NK-92 treated with Interleukin-12 subunit alpha and Interleukin-12 subunit beta, amount 100 ng/mL, for 24 hours (cell line): ENCODE measurements around the gene RUNX3.
"Not testable (repeated sequence)": the region's sequence is repeated elsewhere in the genome, so short reads cannot be mapped to it uniquely, and the experiment has no call there.

ENCODE experiments used
- DNase-seq: peaks from one replicate; lab custom pipeline; 2025; lab: John Stamatoyannopoulos, UW

RUNX3 gene

DNA sequence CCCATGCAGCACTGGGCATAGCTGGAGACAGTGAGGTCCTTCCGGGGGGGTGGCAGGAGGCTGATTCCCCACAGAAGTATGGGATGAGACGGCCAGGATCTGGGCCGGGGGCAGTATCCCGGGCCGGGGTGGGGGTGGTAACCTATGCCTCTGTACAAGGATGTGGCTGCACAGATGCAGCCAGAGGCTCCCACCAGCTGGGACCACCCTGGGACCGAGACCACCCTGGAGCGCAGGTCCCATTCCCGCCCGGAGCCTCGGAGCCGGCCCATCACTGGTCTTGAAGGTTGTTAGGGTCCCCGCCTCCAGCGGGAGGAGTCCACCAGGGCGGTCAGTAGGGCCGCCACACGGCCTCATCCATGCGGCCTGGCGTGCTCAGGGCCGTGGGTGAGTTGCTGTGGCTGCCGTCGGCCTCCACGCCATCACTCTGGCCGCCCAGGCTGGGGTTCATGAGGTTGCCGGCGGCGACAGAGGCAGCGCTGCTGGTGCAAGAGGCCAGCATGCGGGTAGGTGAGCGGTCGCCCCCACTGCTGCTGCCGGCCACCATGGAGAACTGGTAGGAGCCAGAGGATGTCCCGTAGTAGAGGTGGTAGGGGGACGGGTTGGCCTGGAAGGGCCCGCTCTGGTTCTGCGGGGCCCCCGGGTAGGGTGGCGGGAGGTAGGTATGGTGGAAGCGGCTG is 28.1 kb downstream of the RUNX3 start:
- DNase-seq, result no peak

DNA sequence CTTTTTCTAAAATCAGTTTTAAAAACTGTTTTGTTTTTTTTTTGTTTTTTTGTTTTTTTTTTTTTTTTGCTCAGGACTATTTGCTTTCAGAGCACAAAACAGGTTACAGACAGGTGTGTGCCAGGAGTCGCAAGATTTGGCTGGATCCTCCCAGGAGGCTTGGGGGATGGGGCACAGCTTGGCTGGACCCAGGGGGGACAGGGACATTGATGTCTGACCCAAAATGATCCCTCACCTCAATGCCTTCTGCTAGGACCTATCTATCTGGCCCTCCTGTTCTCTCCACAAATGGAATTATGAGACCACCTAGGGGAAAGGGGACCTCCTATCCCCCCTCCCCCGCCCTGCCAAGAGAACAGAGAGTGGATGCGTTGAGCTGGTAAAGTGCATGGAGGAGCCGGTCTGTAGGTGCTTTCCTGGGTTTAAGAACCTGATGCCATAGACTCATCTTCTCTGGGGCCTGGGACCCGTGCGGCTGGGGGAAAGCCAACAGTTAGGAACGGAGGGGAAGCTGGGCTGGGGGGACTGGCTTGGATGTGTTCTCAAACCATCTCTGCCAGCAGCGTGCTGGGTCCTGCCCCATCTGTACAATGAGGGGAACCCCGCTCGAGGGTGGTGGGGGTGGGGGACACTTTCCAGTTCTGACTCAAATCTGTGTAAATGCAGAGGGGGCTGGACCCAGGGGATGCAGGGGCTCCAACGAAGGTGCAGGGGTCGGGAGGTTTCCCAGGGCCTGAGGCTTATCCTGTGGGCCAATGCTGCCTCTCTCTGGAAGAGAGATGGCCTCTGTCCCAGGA is 28.9 kb downstream of the RUNX3 start:
- DNase-seq, result no peak

DNA sequence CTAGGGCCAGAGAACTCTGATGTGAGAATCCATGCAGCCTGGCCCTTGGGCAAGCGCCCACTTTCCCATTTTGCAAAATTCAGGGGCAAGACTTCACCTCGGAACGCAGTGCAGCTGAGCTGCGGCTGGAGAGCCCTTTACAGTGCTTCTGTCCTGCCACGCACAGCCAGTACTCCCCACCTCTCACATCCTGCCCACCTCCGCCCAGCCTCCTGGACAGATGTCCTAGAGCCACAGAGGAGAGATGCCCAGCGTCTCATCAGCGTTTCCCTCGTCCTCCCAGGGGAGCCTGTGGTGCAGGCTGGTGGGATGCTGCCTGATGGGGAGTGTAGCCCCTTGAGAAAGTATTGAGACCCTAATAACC is 29.6 kb downstream of the RUNX3 start:
- no peak for DNase-seq

DNA sequence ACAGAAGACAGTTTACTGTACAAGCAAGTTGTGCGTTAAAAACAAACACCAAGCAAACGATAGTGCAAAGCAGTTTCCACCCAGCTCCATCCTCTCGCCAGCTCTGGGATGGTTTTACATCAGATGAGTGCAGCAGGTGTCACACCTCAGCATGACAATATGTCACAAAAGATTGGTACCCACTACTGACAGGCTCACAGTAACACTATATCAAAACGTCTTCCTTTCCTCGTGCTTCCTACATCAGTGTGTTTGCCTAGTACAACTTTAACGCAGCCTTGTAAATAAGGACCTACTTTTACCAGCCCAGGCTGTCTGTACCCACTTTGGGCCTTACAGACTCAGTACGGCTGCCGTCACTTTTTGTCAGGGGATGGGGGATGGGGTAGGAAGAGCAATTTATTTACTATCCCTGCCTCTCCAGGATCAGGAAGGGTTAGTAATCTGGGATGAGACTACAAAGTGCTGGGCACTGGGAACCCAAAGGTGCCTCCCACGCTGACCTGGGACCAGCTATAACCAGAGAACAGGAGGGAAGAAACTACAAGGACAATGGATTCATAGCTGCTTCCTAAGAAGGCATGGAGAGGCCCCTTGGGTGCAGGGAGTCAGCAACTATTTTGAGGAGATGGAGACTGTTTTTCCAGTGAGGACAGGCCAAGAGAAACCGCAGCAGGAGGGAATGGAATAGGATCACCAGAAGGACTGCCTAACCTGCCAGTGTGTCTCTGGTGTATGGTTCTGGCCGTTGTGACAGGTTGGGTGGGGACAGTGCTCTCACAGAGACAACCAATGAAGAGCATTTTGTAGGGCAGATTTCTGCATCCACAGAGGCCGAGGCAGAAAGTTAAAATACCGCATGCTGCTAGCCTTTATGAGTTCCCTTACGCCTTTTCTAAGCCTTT is 30.2 kb downstream of the RUNX3 start:
- DNase-seq, result no peak

DNA sequence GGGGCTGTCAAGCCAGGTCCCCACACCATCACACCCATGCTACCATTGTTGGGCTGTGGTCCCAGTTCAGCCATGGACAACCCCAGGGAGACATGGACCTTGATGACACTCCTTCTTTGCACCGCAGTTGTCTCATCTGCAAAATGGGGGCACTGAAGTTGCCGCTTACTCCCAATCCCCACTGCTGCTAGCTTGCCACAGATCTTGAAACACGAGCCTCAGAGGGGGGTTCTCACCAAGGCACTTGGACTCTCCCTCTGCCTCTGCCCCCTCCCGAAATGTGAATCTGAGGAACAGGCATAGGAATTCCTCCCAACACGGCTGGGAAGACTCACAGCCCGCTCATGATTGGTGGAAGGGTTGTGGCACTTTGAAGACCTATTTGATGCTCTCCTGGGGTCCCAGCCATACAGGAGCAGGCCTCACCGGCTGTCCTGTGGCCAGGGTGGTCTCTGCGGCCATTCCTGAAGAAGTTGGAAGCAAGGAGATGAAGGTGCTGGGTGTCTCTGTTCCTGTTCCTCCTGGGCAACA is 31.1 kb downstream of the RUNX3 start:
- no peak for DNase-seq

DNA sequence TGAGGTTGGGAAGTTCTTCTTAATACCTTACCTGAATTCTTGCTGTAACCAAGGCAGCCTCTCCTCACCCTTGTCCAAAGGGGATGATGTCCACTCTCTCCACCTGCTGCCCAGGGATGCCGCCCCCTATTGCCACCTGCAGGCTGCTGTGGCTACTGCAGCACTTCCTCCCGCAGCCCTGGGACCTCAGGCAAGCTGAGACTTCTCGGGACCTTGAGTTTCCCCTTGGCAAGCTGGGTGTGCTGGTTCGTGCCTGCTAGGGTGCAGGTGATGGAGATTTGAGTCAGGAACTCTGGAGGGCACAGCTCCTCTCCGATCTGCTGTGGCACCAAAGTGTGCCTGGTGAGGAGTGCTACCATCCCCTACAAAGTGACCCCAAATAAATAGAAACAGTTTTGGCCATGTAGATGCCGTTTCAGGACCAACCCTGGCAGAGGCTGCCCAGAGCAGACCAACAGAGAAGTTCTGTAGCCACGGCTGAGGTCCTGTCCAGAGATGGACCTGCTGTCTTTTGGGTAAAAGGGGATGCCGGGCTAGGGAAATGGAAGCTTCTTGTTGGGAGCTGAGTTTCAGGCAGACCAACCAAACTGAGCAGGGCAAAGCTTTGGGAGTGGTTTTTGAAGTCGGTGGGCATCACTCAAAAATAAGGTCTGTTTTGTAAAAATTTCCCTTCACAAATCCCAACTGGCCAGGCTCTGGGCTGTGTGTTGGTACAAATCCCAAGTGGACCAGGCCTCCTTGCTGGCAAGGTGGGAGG is 31.7 kb downstream of the RUNX3 start:
- no peak for DNase-seq

DNA sequence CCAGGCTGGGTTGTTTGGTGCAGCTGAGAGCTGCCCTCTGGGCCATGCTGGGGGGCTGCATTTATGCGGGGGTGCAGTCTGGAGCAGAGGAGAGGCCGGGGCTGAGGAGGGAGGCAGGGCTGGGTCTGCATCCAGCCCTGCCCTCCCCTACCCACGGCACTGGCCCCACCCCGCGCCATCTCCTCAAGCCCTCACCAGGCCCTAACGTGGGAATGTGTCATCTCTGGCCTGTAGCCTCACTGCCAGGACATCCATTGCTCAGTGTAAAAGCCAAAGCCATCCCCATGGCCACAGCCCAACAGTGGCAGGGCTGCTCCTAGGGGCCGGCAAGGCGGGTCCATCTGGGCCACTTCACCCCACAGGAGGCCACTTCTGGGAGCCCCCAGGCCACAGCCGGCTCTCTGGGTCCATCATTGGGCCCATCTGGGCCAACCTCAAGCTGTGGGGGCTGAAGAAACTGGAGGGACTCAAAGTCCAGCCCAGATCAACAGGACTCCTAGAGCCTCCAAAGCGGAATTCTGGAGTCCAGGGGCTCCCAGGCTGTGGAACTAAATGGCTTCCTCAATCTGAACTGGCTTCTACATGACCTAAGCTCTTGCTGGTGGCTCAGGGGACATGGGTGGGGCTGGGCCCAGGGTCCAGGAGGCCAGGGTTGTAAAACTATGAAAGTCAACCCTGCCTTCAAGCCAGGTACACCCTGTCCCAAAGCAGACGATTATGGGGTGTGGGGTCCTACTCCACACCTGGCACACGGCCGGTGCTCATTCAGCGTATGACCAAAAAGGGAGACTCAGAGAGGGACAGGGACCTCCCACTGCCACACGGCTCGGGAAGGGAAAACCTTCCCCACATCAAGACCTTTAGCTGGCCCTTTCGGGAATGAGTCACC is 32.6 kb downstream of the RUNX3 start:
- no peak for DNase-seq

DNA sequence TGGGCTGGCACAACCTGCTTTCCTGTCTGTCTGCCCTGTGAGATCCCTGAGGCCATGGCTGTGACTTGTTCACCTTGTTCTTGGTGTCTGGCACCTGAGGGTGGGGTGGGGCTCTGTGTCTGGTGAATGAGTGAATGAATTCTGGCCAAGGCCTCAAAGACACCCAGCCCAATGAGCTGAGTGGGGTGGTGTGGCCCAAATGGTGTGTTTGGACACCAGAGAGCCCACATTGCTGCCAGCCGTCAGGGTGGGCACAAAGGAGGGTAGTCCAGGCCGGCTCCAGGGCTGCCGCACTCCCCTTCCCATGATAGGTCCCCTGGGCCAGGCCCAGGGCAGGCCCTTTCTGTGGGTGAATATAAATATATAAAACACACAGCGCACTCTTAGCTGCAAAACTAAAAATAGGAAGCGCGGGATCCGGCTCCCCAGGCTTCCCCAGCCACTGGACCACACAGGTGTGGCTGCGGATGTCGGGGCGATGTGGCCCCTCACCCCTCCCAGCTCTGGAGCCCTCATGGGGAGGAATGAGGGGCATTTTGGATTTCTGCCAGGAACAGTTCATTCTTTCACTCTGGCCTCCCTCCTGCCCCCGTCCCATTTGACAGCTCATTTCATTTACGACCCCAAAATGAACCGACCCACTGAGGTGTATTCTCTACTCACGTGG is 33.3 kb downstream of the RUNX3 start:
- DNase-seq, result no peak

DNA sequence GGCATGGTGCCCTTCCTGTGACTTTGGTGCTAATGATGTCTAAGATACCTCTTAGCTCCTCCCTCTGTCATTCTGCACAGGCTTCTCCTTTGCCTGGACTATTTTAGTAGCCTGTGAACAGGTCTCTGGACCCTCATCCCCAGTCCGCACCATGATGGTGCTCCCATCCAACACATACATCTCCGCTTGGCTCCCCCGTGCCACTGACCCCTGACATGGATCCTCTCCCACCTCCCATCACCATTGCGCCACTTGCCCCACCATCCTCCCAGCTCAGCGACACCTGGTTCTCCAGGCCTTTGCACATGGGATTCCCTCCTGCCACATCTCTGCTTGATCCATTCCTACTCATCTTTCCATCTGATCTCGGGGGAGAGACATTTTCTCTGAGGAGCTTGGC is 33.9 kb downstream of the RUNX3 start:
- DNase-seq, result no peak

DNA sequence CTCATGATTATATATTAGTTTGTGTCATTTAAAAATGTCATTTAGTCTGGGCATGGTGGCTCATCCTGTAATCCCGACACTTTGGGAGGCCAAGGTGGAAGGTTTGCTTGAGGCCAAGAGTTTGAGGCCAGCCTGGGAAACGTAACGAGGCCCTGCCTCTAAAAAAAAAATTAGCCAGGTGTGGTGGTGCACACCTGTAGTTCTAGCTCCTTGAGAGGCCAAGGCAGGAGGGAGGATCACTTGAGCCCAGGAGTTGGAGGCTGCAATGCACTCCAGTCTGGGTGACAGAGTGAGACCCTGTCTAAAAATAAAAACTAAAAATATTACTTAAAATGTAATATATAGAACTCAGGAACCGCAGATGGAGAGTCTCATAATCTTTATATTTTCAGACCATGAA is 34.6 kb downstream of the RUNX3 start:
- no peak for DNase-seq

DNA sequence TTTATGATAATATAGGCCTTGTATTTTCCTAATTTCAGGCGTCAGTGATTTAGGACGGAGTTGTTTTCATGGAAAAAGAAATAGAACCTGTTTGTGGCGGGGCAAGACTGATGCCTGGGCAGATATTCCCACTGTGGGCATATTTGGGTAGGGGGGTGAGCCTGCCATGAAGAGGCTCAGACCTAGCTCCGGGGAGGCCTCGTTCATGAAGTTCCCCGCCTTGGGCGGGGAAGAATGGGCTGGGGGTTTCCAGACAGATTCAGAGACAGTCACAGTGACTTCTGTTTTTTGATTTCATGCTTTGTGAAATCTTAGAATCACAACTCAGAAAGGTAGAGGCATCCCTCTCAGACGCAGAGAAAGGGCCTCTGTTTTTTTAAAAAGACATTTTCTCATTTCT is 36.1 kb downstream of the RUNX3 start:
- no peak for DNase-seq

DNA sequence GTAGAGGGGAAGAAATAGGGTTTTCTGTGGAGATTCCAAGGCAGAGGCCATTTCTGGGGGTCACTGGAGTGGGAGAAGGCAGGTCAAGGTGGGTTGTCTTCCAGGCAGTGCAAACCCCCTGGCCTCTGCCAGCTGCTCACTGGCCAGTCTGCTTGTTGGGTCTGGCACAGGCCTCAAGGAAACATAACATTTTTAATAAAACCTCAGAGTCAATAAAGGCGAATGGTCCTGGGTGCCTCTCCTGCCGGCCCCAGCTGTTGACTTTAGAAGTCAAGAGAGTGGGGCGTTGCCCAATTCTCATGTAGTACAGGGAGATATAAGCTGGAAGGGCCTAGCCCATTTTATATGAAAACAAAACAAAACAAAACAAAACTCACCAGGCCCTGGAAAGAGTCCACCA is 36.6 kb downstream of the RUNX3 start:
- DNase-seq, result no peak

DNA sequence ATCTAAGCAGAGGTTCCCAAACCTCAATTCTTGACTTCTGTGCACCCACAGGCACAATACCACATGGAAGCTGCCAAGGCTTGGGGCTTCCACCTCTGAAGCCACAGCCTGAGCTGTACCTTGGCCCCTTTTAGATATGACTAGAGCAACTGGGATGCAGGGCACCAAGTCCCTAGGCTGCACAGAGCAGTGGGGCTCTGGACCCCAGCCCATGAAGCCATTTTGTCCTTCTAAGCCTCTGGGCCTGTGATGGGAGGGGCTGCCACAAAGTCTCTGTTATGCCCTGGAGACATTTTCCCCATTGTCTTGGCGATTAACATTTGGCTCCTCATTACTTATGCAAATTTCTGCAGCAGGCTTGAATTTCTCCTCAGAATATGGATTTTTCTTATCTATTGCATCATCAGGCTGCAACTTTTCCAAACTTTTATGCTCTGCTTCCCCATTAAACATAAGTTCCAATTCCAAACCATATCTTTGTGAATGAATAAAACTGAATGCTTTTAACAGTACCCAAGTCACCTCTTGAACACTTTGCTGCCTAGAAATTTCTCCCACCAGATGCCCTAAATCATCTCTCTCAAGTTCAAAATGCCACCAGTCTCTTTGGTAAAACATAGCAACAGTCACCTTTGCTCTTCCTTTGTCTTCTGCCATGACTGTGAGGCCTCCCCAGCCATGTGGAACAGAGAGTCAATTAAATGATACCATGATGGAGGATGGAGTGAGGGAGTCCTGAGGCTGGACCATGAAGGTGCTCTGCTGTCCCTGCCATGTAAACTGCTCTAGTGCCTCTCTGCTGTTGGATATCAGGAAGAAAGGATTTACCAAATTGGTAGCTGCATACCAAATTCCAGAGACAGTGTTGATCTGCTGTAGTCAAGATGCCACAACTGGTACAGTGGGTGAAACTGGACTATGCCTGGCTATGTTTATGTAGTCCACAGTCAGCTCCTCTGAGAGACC is 37.6 kb downstream of the RUNX3 start:
- no peak for DNase-seq

DNA sequence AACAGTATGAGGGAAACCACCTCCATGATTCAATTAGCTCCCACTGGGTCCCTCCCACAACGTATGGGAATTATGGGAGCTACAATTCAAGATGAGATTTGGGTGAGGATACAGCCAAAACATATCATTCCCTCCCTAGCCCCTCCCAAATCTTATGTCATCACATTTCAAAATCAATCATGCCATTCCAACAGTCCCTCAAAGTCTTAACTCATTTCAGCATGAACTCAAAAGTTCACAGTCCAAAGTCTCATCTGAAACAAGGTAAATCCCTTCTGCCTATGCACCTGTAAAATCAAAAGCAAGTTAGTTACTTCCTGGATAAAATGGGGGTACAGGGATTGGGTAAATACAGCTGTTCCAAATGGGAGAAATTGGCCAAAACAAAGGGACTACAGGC is 38.7 kb downstream of the RUNX3 start:
- not testable (repeated sequence) for DNase-seq

DNA sequence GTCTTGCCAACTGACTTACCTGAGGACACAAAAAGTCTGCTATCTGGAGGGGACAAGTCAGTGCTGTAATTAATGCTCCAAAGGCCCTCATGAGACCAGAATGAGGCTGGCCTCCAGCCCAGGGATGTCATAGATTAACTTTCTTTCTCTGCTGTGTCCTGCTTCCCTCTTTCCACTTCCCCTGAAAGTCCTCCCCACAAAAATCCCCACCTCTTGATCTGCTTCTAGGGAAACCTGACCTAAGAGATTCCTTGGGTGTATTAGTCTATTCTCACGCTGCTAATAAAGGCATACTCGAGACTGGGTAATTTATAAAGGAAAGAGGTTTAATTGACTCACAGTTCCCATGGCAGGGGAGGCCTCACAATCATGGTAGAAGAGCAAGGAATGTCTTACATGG is 39.2 kb downstream of the RUNX3 start:
- DNase-seq, result no peak

DNA sequence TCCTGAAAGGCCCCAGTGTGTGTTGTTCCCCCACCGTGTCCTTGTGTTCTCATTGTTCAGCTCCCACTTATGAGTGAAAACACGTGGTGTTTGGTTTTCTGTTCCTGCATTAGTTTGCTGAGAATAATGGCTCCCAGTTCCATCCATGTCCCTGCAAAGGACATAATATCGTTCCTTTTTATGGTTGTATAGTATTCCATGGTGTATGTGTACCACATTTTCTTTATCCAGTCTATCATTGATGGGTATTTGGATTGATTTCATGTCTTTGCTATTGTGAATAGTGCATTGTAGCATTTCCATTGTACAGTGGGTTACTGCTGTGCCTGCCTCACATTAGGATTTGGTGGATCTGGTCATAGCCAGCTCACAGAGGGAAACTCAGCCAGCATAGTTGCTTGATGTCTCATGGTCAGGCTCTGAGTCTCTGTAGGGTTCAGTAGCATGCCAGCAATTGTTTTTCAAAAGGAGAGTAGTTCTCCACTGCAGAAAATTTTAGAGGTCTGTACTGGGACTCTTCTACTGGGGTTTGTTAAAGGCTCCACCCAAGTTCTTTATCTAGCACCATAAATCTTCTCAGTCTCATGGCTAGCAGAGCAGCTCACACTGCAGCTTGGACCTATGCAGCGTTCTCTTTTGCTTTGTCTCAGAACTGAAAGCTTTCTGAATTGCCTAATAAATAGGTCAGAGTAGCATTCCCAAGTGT is 41.0 kb downstream of the RUNX3 start:
- DNase-seq, result no peak

DNA sequence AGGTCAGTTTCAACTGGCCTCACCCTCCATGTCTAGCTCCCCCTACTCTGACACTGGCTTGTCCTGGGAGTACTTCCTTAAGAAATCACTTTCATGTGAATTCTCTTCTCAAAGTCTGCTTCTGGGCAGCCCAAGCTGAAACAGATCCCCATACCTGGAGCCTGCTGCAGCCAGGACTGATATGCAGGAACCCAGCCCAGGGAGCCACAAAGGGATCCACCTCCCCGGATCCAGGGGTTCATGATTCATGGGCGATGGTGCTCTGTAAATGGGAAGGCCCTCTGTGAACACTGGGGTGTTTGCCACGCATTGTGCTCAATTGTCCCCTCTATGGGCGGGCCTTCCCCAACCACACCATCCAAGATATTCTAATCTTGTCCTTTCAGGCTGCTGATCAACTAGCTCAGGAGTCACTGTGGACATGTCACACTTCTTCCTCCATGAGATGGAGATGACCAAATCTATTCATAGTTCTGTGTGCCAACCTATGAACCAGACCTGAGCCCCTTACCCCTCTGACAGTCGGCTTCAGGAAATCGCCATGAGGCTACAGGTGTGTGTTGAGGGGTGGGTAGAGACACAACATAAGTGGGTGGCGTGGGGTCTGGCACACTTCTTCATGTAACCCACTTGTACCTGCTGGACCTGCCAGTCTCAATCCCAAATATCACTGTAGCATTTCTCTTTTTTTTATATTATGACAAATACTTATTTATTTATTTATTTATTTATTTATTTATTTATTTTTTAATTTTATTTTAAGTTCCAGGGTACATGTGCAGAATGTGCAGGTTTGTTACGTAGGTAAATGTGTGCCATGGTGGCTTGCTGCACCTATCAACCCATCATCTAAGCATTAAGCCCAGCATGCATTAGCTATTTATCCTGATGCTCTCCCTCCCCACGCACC is 41.8 kb downstream of the RUNX3 start:
- DNase-seq, result no peak
